Endodermal cell (in vitro differentiated cells): Measurements from ENCODE around the gene HAGH. TPM values are rescaled to one million over a fixed set of nuclear protein-coding genes. Genes with fewer than 3 reads are reported as not detected.

ENCODE experiments used
- DNase-seq: peaks from one replicate; pipeline ENCODE4 v3.0.0-alpha.2; 2017
- H3K27ac ChIP-seq: 2 replicates; pipeline ENCODE4 v1.5.1; 2013; ENCODE audit warnings: mild to moderate bottlenecking, low read depth, low read length, moderate library complexity
- H3K27me3 ChIP-seq: 2 replicates; pipeline ENCODE4 v1.6.1; 2013; ENCODE audit warnings: mild to moderate bottlenecking, low read length, moderate library complexity; ENCODE audit not compliant: insufficient read depth, control insufficient read depth, poor library complexity, severe bottlenecking
- H3K36me3 ChIP-seq: 2 replicates; pipeline ENCODE4 v1.7.0; 2013; ENCODE audit warnings: mild to moderate bottlenecking, low read length, moderate library complexity; ENCODE audit not compliant: control insufficient read depth, insufficient read depth
- H3K4me1 ChIP-seq: one replicate; pipeline ENCODE4 v1.7.0; 2013; ENCODE audit warnings: low read length; ENCODE audit not compliant: control insufficient read depth, insufficient read depth
- H3K4me3 ChIP-seq: 2 replicates; pipeline ENCODE4 v1.5.1; 2013; ENCODE audit warnings: mild to moderate bottlenecking, low read length, moderate library complexity
- H3K9ac ChIP-seq: 2 replicates; pipeline ENCODE4 v1.6.1; 2013; ENCODE audit warnings: mild to moderate bottlenecking, low read length, moderate library complexity; ENCODE audit not compliant: poor library complexity, severe bottlenecking; ENCODE audit errors: extremely low read depth
- H3K9me3 ChIP-seq: 2 replicates; pipeline ENCODE4 v1.6.1; 2013; ENCODE audit warnings: mild to moderate bottlenecking, low read length, moderate library complexity; ENCODE audit not compliant: control insufficient read depth
- H3K27ac Mint-ChIP-seq: 2 replicates; pipeline ENCODE4 v1.8.0; 2020; ENCODE audit warnings: mixed read lengths
- H3K27me3 Mint-ChIP-seq: 2 replicates; pipeline ENCODE4 v1.8.0; 2021; ENCODE audit warnings: mild to moderate bottlenecking, mixed read lengths; ENCODE audit not compliant: insufficient read depth
- H3K36me3 Mint-ChIP-seq: 2 replicates; pipeline ENCODE4 v1.8.0; 2020; ENCODE audit warnings: low read depth, mixed read lengths
- H3K4me1 Mint-ChIP-seq: 2 replicates; pipeline ENCODE4 v1.8.0; 2020; ENCODE audit warnings: mixed read lengths
- H3K4me3 Mint-ChIP-seq: 2 replicates; pipeline ENCODE4 v1.8.0; 2020; ENCODE audit warnings: mild to moderate bottlenecking, moderate library complexity, mixed read lengths
- H3K9me3 Mint-ChIP-seq: 2 replicates; pipeline ENCODE4 v1.8.0; 2020; ENCODE audit warnings: mild to moderate bottlenecking, mixed read lengths
- WGBS, 2 experiments: methylation state at CpG; one replicate each; pipeline versions ENCODE4 v1.1.5 to v1.1.7; 2013; ENCODE audit warnings: missing lambda C conversion rate in 2 of 2, mixed read lengths in 1 of 2; ENCODE audit not compliant: insufficient coverage in 1 of 2, insufficient read length in 1 of 2; 5-methylcytosine and 5-hydroxymethylcytosine counted together
- total RNA-seq, 2 donors: library from RNA; stranded (reverse); fragmentation: NEBNext Ultra II Directional in 1 of 2; extraction: Animal tissue kit (Norgen Biotek cat#: 25700) in 1 of 2; gene quantifications; 2 replicates in 1 of 2; 3 replicates in 1 of 2; pipeline ENCODE4 v1.2.1, GENCODE V29; 2021
- TF ChIP-seq, protein P1 (sequence below): fragments of 200-600 bp; sonication (generic); conservative IDR thresholded peaks from 2 replicates; pipeline ENCODE4 v1.5.0; 2021; ENCODE audit warnings: antibody characterized with exemption, mild to moderate bottlenecking

The HAGH gene
- total RNA-seq, 2 donors from 2014 or later, result 47.8 to 52.9 TPM

DNA sequence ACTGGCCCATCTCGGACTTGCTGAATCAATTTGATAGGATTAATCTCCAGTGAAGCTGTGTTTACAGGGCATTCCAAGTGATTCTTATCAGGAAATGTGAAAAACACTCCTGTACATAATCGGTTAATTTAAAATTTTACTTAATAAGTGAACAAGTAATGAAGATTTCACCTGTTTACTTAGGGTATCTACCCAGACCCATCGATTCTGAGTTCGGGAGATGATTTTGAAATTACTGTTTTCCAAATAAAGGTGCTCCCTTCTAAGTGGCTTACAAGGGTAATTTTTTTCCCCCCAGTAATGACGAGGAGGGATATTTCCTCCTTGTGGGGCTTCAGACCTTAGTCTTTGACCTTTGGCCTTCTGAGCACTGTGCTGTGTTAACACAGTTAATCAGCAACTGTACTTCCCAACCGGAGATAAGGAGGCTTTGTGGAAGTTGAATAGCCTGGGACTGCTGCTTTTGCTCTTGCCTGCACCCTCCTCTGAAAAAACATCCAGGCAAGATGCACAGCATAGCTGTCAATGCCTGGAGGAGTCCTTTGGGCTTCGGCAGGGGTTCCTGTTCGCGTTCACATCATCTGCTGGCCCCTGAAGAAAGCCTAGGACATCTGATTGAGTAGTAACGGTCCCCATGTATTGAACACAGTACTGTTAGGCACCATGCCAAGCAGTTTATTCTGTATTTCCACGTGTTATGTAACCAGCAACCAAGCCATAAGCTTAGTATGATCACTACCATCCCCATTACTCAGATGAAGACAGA lies 2.2 kb upstream of the HAGH start:
- Mint-ChIP-seq H3K4me1 (peaks cover 17% of the 10 kb centered on the region), H3K27ac (no peak overlapping the region), H3K36me3 (peaks cover 6% of the 10 kb centered on the region), H3K9me3 (no peaks in the 10 kb centered on the region), H3K27me3 (no peaks in the 10 kb centered on the region), H3K4me3 (peak overlapping the region; percentile 90)
- H3K9ac ChIP-seq, result no peak overlapping the region
- H3K4me3 ChIP-seq, result peak overlapping the region; percentile 99
- H3K27me3 ChIP-seq, result no peaks in the 10 kb centered on the region
- 95 to 99% methylated on average over 10 to 11 of the region's 11 CpGs for WGBS, 2 experiments
- no peaks in the 10 kb centered on the region for H3K4me1 ChIP-seq
- TF ChIP-seq, protein P1, sequence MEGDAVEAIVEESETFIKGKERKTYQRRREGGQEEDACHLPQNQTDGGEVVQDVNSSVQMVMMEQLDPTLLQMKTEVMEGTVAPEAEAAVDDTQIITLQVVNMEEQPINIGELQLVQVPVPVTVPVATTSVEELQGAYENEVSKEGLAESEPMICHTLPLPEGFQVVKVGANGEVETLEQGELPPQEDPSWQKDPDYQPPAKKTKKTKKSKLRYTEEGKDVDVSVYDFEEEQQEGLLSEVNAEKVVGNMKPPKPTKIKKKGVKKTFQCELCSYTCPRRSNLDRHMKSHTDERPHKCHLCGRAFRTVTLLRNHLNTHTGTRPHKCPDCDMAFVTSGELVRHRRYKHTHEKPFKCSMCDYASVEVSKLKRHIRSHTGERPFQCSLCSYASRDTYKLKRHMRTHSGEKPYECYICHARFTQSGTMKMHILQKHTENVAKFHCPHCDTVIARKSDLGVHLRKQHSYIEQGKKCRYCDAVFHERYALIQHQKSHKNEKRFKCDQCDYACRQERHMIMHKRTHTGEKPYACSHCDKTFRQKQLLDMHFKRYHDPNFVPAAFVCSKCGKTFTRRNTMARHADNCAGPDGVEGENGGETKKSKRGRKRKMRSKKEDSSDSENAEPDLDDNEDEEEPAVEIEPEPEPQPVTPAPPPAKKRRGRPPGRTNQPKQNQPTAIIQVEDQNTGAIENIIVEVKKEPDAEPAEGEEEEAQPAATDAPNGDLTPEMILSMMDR, result no peak
- H3K36me3 ChIP-seq, result peaks cover 5% of the 10 kb centered on the region
- H3K27ac ChIP-seq, result no peak overlapping the region
- no peak for DNase-seq
- no peaks in the 10 kb centered on the region for H3K9me3 ChIP-seq

DNA sequence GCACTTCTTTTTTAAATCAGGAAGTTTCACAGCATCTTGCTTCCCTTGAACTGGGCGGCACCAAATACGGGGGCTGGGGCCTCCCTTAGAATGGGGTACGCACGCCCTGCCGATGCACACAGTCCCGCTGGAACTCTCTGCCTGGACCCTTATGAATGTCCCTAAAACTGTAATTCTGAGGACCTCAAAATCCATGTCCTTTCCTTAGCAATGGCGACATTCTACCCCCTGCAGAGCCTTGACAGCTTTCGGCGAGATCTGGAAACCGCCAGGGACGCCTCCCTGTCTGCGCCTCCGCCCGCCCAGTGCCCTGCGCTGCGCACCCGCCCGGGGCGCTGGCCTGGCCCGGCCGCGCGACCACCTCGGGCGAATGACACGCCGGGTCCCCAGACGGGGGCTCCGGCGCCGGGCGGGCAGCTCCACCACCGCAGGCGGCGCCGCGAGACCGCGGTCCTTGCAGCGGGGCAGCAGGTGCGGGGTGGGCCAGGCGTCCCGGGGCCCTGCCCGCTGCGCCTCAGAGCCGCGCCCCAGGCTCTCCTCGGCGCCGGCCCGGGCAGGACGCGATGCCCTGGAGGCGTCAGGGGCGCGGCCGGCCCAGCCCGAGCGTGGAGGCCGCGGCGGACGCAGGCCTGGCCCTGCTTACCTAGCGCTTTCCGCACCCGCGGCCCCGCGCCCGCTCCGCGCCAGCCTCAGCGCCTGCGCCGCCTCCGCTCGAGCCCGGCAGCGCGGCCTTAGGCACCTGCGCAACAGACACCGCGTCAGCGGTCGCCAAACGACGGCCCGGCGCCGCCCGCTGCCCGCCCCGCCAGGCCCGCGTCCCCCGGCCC lies 548 bp downstream of the HAGH start:
- peak overlapping the region; percentile 90 for H3K4me3 Mint-ChIP-seq
- no peaks in the 10 kb centered on the region for H3K9me3 ChIP-seq
- no peaks in the 10 kb centered on the region for H3K27me3 ChIP-seq
- peak overlapping the region; percentile 78 for H3K4me3 ChIP-seq
- no peak overlapping the region for H3K27ac Mint-ChIP-seq
- H3K9ac ChIP-seq, result no peak overlapping the region
- DNase-seq, result peak; percentile 68
- no peaks in the 10 kb centered on the region for H3K4me1 ChIP-seq
- no peaks in the 10 kb centered on the region for H3K27me3 Mint-ChIP-seq
- peaks cover 14% of the 10 kb centered on the region for H3K36me3 ChIP-seq
- no peaks in the 10 kb centered on the region for H3K9me3 Mint-ChIP-seq
- H3K36me3 Mint-ChIP-seq, result peaks cover 6% of the 10 kb centered on the region
- no peak overlapping the region for H3K27ac ChIP-seq
- 4 to 8% methylated on average over 45 to 96 of the region's 96 CpGs for WGBS, 2 experiments
- TF ChIP-seq, protein P1, result peak; percentile 35
- peaks cover 18% of the 10 kb centered on the region for H3K4me1 Mint-ChIP-seq

DNA sequence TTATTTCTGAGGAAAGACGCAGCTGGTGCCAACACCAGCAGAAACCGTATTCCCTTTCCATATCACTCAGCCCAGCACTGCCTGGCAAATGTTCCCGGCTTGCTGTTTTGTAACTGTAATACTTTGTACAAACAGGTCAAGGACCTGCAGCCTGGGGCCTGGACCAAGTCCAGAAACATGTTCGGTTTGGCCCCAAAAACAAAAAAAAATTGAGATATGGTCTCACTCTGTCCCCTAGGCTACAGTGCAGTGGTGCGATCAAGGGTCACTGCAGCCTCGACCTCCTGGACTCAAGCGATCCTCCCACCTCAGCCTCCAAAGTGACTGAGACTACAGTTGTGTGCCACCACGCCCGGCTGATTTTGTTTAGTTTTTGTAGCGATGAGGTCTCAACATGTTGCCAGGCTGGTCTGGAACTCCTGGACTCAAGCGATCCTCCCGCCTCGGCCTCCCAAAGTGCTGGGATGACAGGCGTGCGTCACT lies 1.2 kb downstream of the HAGH start:
- H3K9me3 Mint-ChIP-seq, result no peaks in the 10 kb centered on the region
- H3K9ac ChIP-seq, result no peak overlapping the region
- 90 to 91% methylated on average over 15 of the region's 15 CpGs for WGBS, 2 experiments
- DNase-seq, result no peak
- H3K36me3 ChIP-seq, result peaks cover 14% of the 10 kb centered on the region
- H3K27me3 ChIP-seq, result no peaks in the 10 kb centered on the region
- no peak overlapping the region for H3K27ac Mint-ChIP-seq
- no peak overlapping the region for H3K27ac ChIP-seq
- no peaks in the 10 kb centered on the region for H3K9me3 ChIP-seq
- peak overlapping the region; percentile 48 for H3K4me3 Mint-ChIP-seq
- peaks cover 6% of the 10 kb centered on the region for H3K36me3 Mint-ChIP-seq
- no peaks in the 10 kb centered on the region for H3K4me1 ChIP-seq
- H3K4me1 Mint-ChIP-seq, result peaks cover 18% of the 10 kb centered on the region
- H3K4me3 ChIP-seq, result peak overlapping the region; percentile 78
- TF ChIP-seq, protein P1, result no peak
- no peaks in the 10 kb centered on the region for H3K27me3 Mint-ChIP-seq
